ENCODE data around the gene CAGE1.

- TF ChIP-seq CTCF (IDR thresholded peaks at IDR 0.05): no peak
- no peak for TF ChIP-seq ZFX (IDR thresholded peaks at IDR 0.05; ENCODE audit: borderline replicate concordance)
Measured at GRCh38 chr6:7424058-7424457, 34.5 kb upstream of the CAGE1 start.
